ENCODE results near the gene PEX19.

DNA sequence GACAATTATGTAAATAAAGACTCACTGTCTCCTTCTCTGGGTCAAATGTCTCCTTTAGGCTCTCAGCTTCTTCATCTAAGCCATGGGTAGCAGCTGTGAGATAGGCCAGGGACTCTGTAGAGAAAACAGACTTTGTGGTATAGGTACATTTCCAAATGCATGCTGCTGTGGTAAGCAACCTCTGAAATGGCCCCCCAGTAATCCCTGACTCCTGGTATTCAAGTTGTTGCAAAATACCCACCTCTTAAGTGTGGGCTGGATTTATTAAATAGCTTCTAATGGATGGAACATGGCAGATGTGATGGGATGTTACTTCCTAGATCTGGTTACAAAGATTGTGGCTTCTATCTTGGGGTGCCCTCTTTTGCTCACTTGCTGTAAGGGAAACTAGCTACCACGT, 11.1 kb upstream of the PEX19 start:
- TF ChIP-seq, protein P1, sequence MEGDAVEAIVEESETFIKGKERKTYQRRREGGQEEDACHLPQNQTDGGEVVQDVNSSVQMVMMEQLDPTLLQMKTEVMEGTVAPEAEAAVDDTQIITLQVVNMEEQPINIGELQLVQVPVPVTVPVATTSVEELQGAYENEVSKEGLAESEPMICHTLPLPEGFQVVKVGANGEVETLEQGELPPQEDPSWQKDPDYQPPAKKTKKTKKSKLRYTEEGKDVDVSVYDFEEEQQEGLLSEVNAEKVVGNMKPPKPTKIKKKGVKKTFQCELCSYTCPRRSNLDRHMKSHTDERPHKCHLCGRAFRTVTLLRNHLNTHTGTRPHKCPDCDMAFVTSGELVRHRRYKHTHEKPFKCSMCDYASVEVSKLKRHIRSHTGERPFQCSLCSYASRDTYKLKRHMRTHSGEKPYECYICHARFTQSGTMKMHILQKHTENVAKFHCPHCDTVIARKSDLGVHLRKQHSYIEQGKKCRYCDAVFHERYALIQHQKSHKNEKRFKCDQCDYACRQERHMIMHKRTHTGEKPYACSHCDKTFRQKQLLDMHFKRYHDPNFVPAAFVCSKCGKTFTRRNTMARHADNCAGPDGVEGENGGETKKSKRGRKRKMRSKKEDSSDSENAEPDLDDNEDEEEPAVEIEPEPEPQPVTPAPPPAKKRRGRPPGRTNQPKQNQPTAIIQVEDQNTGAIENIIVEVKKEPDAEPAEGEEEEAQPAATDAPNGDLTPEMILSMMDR (IDR thresholded peaks at IDR 0.05): no peak
- no peak for TF ChIP-seq EP300 (IDR thresholded peaks at IDR 0.05)
- no peak for TF ChIP-seq POLR2A (IDR thresholded peaks at IDR 0.05)
